ENCODE data around the gene USP28.
"Not testable (repeated sequence)": the region's sequence is repeated elsewhere in the genome, so short reads cannot be mapped to it uniquely, and the experiment has no call there.

Gene USP28, protein sequence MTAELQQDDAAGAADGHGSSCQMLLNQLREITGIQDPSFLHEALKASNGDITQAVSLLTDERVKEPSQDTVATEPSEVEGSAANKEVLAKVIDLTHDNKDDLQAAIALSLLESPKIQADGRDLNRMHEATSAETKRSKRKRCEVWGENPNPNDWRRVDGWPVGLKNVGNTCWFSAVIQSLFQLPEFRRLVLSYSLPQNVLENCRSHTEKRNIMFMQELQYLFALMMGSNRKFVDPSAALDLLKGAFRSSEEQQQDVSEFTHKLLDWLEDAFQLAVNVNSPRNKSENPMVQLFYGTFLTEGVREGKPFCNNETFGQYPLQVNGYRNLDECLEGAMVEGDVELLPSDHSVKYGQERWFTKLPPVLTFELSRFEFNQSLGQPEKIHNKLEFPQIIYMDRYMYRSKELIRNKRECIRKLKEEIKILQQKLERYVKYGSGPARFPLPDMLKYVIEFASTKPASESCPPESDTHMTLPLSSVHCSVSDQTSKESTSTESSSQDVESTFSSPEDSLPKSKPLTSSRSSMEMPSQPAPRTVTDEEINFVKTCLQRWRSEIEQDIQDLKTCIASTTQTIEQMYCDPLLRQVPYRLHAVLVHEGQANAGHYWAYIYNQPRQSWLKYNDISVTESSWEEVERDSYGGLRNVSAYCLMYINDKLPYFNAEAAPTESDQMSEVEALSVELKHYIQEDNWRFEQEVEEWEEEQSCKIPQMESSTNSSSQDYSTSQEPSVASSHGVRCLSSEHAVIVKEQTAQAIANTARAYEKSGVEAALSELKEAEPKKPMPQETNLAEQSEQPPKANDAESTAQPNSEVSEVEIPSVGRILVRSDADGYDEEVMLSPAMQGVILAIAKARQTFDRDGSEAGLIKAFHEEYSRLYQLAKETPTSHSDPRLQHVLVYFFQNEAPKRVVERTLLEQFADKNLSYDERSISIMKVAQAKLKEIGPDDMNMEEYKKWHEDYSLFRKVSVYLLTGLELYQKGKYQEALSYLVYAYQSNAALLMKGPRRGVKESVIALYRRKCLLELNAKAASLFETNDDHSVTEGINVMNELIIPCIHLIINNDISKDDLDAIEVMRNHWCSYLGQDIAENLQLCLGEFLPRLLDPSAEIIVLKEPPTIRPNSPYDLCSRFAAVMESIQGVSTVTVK

GRCh38 chr11:113875234-113876073 lies at the start of gene USP28:
Gene USP28 (minus strand): TSS chr11:113875572. CDS start chr11:113875501, 71 bp downstream.
- peak; percentile 63 to 84 (median 67) for DNase-seq (ENCODE audit: low read depth in 3 of 3)

DNA sequence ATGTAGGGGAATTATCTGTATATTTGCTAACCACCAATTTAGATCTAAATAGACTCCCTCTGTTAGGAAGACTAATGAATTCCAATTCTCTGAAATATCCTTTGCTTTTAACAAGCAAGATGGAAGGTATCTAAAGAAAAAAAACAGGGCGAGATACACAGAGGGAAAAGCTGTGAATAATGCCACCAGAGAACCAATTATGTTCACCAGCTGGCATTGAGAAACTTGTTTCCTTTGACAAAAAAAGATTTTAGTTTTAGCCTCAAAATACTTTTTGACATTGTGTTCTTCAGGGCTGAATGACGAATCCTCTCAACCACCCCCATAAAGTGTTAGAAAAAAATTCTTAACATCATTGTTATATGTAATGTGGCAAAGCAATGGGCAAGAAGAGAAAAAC lies 48.2 kb upstream of the USP28 start:
- DNase-seq (ENCODE audit: low read depth in 3 of 3): no peak

DNA sequence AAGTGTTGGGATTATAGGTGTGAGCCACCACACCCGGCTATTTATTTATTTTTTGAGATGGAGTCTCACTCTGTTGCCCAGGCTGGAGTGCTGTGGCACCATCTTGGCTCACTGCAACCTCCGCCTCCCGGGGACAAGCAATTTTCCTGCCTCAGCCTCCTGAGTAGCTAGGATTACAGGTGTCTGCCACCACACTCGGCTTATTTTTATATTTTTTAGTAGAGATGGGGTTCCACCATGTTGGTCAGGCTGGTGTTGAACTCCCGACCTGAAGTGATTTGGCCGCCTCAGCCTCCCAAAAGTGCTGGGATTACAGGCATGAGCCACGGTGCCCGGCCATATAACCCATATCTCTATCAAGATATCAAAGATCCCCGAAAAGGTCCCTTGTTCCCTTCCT lies 36.1 kb upstream of the USP28 start:
- DNase-seq (ENCODE audit: low read depth in 3 of 3): not testable (repeated sequence)

DNA sequence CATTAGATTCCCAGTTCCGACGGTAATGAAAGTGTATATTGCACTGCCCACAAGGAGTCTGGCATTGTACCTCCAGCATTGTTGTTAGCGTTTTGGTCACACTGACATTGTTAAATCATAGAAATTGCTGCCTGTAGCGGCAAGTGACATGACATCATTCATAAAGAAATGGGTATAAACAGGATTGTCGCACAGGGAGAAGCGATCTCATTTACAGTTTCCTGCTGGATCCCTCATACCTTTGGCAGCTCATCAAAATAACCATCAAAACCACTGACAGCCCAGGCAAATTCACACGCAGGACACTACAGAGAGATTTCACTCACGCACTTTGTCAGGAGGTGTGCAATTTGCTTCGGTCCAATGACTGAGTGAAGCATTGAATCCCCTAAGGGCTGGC lies 32.7 kb upstream of the USP28 start:
- no peak for DNase-seq (ENCODE audit: low read depth in 3 of 3)

DNA sequence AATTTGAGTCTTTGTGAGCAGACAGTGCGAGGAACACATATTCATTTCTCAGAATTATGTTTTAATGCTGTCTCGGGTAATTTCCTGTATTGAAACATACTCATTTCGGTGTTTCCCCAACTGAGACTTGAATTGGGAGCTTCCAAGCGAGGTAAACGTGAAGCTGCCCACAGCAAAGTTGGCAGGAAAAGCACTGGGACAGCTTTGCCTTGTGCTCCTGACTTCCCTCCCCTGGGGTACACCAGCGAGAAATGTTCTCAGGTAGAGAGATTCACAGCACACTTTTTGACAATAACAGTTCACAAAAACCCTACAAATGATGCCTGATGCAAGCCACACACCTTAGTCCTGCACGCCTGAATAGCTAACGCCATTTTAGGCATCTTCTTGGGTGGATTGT lies 32.3 kb upstream of the USP28 start:
- DNase-seq (ENCODE audit: low read depth in 3 of 3): no peak

DNA sequence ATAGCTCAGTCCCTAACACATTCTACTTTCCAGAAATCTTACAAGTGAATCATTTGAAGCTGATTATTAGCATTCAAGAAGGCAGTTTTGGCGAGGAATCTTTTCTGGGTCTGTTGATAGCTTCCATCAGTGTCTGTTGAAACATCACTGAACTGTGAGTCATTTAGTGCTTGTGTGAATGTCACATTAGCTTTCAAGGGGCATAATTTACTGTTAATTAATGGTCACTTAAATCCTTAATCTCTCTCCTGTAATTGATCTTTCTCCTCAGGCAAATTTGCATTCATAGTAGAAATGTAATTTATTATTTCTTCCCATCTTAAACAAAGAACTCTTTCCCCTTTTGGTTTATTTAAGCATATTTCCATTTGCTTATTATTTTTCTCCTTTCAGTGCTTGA lies 31.8 kb upstream of the USP28 start:
- DNase-seq (ENCODE audit: low read depth in 3 of 3): no peak

GRCh38 chr11:113906516-113906915 lies 31.1 kb upstream of the USP28 start:
- no peak for DNase-seq (ENCODE audit: low read depth in 3 of 3)

- DNase-seq (ENCODE audit: low read depth in 3 of 3): no peak
These were observed 30.7 kb upstream of the USP28 start for GRCh38 chr11:113906038-113906437.

- no peak for DNase-seq (ENCODE audit: low read depth in 3 of 3)
These were observed 29.2 kb upstream of the USP28 start, which contains the start of gene HTR3B for GRCh38 chr11:113904379-113905101. Gene HTR3B (plus strand): TSS chr11:113904796. CDS start chr11:113904934, 138 bp downstream.

DNA sequence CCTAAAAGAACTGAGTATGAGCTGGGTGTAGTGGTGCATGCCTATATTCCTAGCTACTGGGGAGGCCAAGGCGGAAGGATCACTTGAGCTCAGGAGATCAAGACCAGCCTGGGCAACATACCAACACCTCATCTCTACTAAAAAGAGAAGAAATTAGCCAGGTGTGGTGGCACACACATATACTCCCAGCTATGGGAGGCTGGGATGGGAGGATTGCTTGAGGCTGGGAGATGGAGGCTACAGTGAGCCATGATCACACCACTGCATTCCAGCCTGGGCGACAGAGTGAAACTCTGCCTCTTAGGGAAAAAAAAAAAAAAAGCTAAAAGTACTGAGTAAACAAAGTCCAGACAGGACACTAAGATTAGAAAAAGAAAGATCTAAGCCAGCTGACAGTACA lies 25.8 kb upstream of the USP28 start:
- no peak for DNase-seq (ENCODE audit: low read depth in 3 of 3)

- DNase-seq (ENCODE audit: low read depth in 3 of 3): no peak
These were observed 20.9 kb upstream of the USP28 start for GRCh38 chr11:113896156-113896879.

GRCh38 chr11:113895367-113896155 lies 20.2 kb upstream of the USP28 start:
- no peak for DNase-seq (ENCODE audit: low read depth in 3 of 3)

DNA sequence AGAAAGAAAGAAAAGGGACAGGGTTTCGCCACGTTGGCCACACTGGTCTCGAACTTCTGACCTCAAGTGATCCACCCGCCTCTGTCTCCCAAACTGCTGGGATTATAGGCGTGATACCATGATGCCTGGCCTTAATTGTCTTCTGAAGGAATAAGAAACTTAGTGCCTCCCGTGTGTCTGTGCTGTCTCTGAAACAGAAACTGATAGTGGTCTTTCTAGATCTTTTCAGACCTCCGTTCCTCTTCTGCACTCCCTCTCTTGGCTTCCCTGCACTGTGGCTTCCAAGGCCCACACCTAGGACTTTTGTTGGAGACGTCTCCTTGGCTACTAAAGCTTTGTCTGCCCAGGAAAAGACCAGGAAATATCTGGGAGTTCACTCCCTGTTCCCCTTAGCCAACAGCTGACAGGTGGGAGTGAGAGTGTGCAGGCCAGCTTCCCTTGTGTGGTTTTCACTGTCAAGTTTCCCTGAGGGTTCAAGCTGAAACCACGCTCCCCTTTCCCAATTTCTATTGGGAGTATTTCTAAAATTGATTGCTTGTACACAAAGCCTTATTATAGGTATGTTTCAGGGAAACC lies 19.1 kb upstream of the USP28 start:
- no peak for DNase-seq (ENCODE audit: low read depth in 3 of 3)

GRCh38 chr11:113888848-113889247 lies 13.5 kb upstream of the USP28 start:
- no peak for DNase-seq (ENCODE audit: low read depth in 3 of 3)

DNA sequence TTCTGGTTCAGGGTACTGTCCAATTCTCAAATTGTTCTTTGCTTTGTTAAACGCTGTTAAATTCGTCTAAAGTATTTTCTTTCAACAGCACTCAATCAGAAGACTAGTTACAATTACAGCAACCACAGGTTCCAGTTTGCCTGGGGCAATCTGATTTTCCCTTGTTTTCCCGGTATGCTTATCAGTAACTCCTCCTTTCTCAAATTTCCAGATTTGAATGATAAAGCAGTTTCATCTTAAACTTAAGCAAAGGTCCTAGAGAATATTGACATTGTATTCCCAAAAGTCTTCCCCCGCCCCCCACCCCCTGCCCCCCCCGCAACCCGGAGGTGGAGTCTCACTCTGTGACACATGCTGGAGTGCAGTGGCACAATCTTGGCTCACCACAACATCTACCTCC lies 10.5 kb upstream of the USP28 start:
- DNase-seq (ENCODE audit: low read depth in 3 of 3): no peak

DNA sequence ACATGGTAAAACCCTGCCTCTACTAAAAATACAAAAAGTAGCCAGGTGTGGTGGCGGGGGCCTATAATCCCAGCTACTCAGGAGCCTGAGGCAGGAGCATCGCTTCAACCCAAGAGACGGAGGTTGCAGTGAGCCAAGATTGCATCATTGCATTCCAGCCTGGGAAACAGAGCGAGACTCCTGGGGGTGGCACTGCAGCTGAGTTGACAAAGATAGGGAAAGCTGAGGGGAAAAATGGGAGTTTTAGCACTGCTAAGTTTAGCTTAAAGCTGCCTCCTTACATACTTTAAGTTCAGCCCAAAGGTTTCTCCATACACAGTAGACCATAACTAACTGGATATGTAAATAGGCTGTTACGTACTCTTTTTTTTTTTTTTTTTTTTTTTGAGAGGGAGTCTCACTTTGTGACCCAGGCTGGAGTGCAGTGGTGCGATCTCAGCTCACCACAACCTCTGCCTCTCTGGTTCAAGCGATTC lies 9.0 kb upstream of the USP28 start:
- DNase-seq (ENCODE audit: low read depth in 3 of 3): no peak

GRCh38 chr11:113881856-113882255 lies 6.5 kb upstream of the USP28 start:
- DNase-seq (ENCODE audit: low read depth in 3 of 3): no peak

- DNase-seq (ENCODE audit: low read depth in 3 of 3): no peak
These were observed 5.6 kb upstream of the USP28 start for GRCh38 chr11:113880971-113881370.

- not testable (repeated sequence) for DNase-seq (ENCODE audit: low read depth in 3 of 3)
These were observed 4.1 kb upstream of the USP28 start for GRCh38 chr11:113879446-113879845.

All from stimulated activated CD4-positive, alpha-beta T cell treated with anti-CD3 and anti-CD28 coated beads, TNF-alpha, amount 100 ng/mL, for 48 hours (primary cell).